Activated naive CD8-positive, alpha-beta T cell treated with anti-CD3 and anti-CD28 coated beads, Interleukin-2, amount 10 ng/mL, durations not matched to agents 7 days and 5 days (primary cell): ENCODE measurements around the gene FAM184B. TPM values are rescaled to one million over a fixed set of nuclear protein-coding genes. Genes with fewer than 3 reads are reported as not detected.
"Not testable (repeated sequence)": the region's sequence is repeated elsewhere in the genome, so short reads cannot be mapped to it uniquely, and the experiment has no call there.

ENCODE experiments used
- ATAC-seq: fragments of 150-1000 bp; cut with Tn5 transposase; one replicate; pipeline ENCODE4 v1.10.0; 2021; ENCODE audit warnings: low read depth, moderate library complexity
- POLR2A ChIA-PET: fragments of 350-600 bp; sonication (Branson Sonifier 250); formaldehyde crosslinking; loops from one replicate; lab custom pipeline; 2021; ENCODE audit warnings: antibody characterized with exemption; lab: Charles Lee
- DNase-seq: peaks from one replicate; pipeline ENCODE4 v3.0.0; 2021
- H3K27ac Mint-ChIP-seq: one replicate; pipeline ENCODE4 v1.8.0; 2022; ENCODE audit warnings: mild to moderate bottlenecking, mixed read lengths
- H3K27me3 Mint-ChIP-seq: one replicate; pipeline ENCODE4 v1.8.0; 2022; ENCODE audit warnings: mild to moderate bottlenecking, moderate library complexity, mixed read lengths
- H3K36me3 Mint-ChIP-seq: one replicate; pipeline ENCODE4 v1.8.0; 2021; ENCODE audit warnings: mild to moderate bottlenecking, mixed read lengths
- H3K4me1 Mint-ChIP-seq: one replicate; pipeline ENCODE4 v1.8.0; 2021; ENCODE audit warnings: mixed read lengths
- H3K4me3 Mint-ChIP-seq: one replicate; pipeline ENCODE4 v1.8.0; 2022; ENCODE audit warnings: mild to moderate bottlenecking, moderate library complexity, mixed read lengths
- H3K9me3 Mint-ChIP-seq: one replicate; pipeline ENCODE4 v1.8.0; 2021; ENCODE audit warnings: mixed read lengths
- total RNA-seq, 2 experiments: library from RNA; stranded (reverse); gene quantifications; one replicate each; pipeline ENCODE4 v1.2.3, GENCODE V29; 2021

FAM184B gene
- total RNA-seq, 2 experiments from 2014 or later, result not detected

DNA sequence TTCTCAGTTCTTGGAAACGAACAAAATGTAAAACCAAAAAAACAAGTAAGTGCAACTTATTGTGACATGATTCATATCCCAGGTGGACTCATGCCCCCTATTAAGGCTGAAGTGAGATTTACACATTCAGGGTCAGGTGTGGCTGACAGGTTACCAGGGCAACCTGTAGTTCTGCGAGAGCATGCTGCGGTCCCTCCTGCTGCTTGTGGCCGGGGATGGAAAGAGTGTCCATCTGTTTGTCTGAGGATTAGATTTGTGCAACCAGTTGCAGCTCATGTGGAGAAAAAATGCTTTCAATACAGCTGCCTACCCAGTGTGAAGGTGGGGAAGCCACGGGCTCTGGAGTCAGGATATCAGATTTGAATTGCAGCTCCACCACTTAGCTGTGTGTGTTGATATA lies 78.8 kb downstream of the FAM184B start:
- peaks cover 1% of the 10 kb centered on the region for H3K9me3 Mint-ChIP-seq
- H3K4me1 Mint-ChIP-seq, result no peaks in the 10 kb centered on the region
- ATAC-seq (no peak), DNase-seq (no peak)
- H3K27ac Mint-ChIP-seq, result no peak overlapping the region
- no peak overlapping the region for H3K4me3 Mint-ChIP-seq
- peaks cover 5% of the 10 kb centered on the region for H3K27me3 Mint-ChIP-seq
- no peaks in the 10 kb centered on the region for H3K36me3 Mint-ChIP-seq
- POLR2A ChIA-PET, result no interaction called here

DNA sequence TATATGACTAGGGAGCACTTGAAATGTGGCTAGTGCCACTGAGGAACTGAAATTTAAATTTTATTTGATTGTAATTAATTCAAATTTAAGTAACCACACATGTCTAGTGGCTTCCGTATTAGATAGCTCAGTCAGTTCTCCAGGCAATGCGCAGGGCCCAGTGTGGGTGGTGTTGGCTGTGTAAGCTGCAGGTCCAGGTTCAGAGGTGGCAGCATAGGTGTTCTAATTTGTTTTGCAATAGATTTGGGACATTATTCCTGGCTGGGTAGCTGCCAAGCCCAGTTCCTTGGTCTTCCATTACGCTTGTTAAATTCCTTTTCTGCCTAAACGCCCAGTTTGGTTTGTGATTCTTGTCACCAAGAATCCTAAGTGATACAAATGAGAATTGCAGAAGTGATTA lies 79.5 kb downstream of the FAM184B start:
- Mint-ChIP-seq H3K4me3 (no peak overlapping the region), H3K27ac (no peak overlapping the region), H3K36me3 (peaks cover 1% of the 10 kb centered on the region), H3K9me3 (peaks cover 1% of the 10 kb centered on the region), H3K27me3 (peaks cover 8% of the 10 kb centered on the region), H3K4me1 (no peaks in the 10 kb centered on the region)
- no peak for DNase-seq
- POLR2A ChIA-PET, result no interaction called here
- no peak for ATAC-seq

DNA sequence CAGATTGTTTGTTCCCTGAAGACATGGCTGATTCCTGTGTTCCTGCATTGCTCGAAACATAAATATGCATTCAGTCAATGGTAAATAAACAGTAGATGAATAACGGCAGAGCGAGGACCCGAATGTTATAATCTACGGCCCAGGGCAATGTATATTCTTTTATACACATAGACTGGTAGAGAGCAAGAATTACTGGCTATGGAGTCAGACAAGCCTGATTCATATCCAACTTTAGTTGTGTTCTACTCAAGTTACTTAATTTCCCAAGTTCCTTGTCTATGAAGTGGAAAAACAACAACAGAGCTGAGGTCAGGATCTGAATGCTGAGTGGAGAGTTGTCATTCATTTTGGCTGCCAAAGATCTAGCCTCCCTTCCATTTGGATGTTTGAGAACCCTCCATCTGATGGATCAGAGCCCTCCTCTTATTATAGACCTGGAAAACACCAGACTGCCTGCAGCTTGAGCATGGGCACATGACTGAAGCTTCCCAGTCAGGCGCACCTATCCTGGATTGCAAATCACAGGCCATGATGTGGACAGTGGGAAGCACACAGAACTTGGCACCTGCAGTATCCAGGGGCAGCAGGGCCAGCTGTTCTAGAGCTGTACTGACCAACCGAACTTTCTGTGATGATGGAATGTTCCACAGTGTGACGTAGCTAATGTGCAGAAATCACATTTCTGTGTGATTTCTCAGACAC lies 80.1 kb downstream of the FAM184B start:
- H3K4me1 Mint-ChIP-seq, result no peaks in the 10 kb centered on the region
- no peak for ATAC-seq
- no peak overlapping the region for H3K27ac Mint-ChIP-seq
- peaks cover 1% of the 10 kb centered on the region for H3K36me3 Mint-ChIP-seq
- peaks cover 1% of the 10 kb centered on the region for H3K9me3 Mint-ChIP-seq
- POLR2A ChIA-PET, result no interaction called here
- H3K27me3 Mint-ChIP-seq, result peaks cover 8% of the 10 kb centered on the region
- DNase-seq, result no peak
- no peak overlapping the region for H3K4me3 Mint-ChIP-seq

DNA sequence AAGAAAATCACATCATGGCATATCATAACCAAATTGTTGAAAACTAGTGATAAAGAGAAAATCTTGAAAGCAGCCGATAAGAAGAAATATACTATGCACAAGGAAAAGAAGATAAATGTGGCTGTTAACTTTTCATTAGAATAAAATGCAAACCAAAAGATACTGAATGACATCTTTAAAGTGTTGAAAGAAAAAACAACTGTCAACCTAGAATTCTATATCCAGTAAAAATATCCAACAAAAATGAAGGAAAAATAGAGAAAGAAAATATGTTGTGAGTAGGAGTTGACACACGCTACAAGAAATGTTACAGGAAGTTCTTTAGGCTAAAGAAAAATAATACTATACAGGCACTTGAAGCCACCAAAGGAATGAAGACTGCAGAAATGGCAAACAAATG lies 82.0 kb downstream of the FAM184B start:
- ATAC-seq (no peak), DNase-seq (no peak)
- Mint-ChIP-seq H3K9me3 (peaks cover 1% of the 10 kb centered on the region), H3K27me3 (peaks cover 10% of the 10 kb centered on the region), H3K4me3 (no peak overlapping the region), H3K4me1 (no peaks in the 10 kb centered on the region), H3K36me3 (peaks cover 1% of the 10 kb centered on the region), H3K27ac (no peak overlapping the region)
- POLR2A ChIA-PET, result no interaction called here

DNA sequence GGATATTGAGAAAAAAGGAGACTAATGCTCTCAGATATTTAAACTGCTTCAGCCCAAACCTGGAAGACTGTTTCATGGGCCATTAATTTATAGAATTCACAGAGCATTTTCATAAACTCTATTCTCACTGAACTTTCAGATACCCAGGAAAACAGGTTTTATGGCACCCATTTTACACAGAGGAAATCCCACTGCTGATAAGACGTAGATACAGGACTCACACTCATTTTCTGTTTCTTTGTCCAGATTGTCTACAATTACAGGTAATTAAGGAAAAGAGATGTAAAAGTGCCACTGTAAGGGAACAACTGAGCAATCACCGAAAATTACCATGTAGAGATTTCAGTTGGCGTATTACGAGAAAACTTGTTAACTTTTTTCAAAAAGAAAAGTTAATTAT lies 83.3 kb downstream of the FAM184B start:
- no peak for ATAC-seq
- H3K9me3 Mint-ChIP-seq, result peaks cover 1% of the 10 kb centered on the region
- peaks cover 10% of the 10 kb centered on the region for H3K27me3 Mint-ChIP-seq
- H3K4me1 Mint-ChIP-seq, result no peaks in the 10 kb centered on the region
- peaks cover 1% of the 10 kb centered on the region for H3K36me3 Mint-ChIP-seq
- no peak overlapping the region for H3K4me3 Mint-ChIP-seq
- POLR2A ChIA-PET, result no interaction called here
- no peak for DNase-seq
- H3K27ac Mint-ChIP-seq, result no peak overlapping the region

DNA sequence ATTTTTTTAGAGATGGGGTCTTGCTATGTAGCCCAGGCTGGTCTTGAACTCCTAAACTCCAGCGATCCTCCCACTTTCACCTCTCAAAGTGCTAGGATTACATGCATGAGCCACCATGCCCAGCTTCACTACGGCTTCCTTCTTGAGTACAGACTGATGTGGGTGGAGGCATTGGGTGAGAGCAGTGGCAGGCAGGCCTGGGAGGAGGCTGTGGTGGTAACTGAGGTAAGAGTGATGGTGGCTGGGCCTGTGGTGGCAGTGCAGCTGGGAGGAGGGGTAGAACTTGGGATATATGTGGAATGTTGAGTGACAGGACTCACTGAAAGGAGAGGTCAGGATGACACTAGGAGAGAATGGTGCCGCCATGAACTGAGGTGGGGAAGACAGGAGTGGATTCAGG lies 86.1 kb downstream of the FAM184B start:
- DNase-seq (no peak), ATAC-seq (no peak)
- POLR2A ChIA-PET, result no interaction called here
- Mint-ChIP-seq H3K27ac (no peak overlapping the region), H3K9me3 (peaks cover 1% of the 10 kb centered on the region), H3K27me3 (peaks cover 10% of the 10 kb centered on the region), H3K36me3 (peaks cover 1% of the 10 kb centered on the region), H3K4me1 (no peaks in the 10 kb centered on the region), H3K4me3 (no peak overlapping the region)

DNA sequence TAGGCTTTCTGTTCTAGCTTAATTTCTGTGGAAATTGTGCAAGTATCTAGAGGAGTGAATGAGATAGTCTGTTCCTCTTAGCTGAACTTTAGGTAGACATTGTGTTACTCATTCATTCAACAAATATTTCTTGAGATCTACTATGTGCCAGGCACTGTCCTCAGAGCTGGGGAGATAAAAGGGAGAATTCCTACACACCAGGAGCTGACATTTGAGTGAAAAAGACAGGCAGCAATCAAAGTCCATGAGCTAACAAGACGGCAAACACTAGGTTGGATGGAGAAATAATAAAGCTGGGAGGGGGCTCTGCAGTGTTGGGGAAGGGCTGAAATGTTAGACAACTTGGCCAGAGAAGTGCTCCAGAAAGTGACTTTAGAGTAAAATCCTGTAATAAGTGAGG lies 86.9 kb downstream of the FAM184B start:
- ATAC-seq, result no peak
- peaks cover 1% of the 10 kb centered on the region for H3K36me3 Mint-ChIP-seq
- H3K4me1 Mint-ChIP-seq, result no peaks in the 10 kb centered on the region
- no peak overlapping the region for H3K27ac Mint-ChIP-seq
- DNase-seq, result no peak
- POLR2A ChIA-PET, result no interaction called here
- peaks cover 10% of the 10 kb centered on the region for H3K27me3 Mint-ChIP-seq
- no peak overlapping the region for H3K4me3 Mint-ChIP-seq
- peaks cover 1% of the 10 kb centered on the region for H3K9me3 Mint-ChIP-seq

DNA sequence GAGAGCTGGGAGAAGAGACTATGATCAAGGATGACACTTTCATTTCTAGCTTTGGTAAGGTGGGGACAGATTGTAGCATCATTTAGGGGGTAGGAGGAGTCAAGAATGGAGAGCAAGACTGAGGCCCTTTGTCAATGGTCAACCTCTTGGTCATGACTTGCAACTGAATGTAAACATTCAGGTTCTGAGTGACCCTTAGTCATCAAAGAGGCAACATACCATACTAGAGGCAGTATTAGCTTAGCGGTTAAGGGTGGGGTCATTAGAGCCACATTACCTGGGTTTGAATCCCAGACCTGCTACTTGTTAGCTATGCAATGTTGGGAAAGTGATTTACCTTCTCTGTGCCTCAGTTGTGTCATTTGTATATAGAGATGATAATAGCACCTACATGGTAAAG lies 90.5 kb downstream of the FAM184B start:
- Mint-ChIP-seq H3K4me3 (no peak overlapping the region), H3K27me3 (no peaks in the 10 kb centered on the region), H3K27ac (no peak overlapping the region), H3K4me1 (no peaks in the 10 kb centered on the region), H3K9me3 (no peaks in the 10 kb centered on the region), H3K36me3 (no peaks in the 10 kb centered on the region)
- DNase-seq, result no peak
- POLR2A ChIA-PET, result no interaction called here
- no peak for ATAC-seq

DNA sequence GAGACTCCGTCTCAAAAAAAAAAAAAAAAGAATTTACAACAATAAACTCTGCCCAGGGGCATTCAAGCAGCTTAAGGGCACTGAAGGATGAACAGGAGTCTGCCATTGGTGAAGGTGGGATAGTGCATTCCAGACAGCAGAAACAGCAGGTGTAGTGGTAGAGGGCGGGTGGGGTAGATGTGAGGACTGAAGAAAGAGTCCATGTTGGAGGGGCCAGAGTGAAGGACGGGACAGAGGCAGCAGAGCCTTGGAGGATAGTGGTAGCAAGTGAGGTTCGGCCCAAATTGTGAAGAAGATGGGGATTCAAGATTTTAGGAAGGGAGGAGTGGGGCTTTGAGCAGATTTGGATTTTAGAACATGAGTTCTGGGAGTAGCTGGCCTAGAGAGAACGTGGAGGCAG lies 91.3 kb downstream of the FAM184B start:
- no peak for DNase-seq
- Mint-ChIP-seq H3K27me3 (no peaks in the 10 kb centered on the region), H3K4me1 (no peaks in the 10 kb centered on the region), H3K36me3 (no peaks in the 10 kb centered on the region), H3K27ac (no peak overlapping the region), H3K9me3 (no peaks in the 10 kb centered on the region), H3K4me3 (no peak overlapping the region)
- no peak for ATAC-seq
- POLR2A ChIA-PET, result no interaction called here

DNA sequence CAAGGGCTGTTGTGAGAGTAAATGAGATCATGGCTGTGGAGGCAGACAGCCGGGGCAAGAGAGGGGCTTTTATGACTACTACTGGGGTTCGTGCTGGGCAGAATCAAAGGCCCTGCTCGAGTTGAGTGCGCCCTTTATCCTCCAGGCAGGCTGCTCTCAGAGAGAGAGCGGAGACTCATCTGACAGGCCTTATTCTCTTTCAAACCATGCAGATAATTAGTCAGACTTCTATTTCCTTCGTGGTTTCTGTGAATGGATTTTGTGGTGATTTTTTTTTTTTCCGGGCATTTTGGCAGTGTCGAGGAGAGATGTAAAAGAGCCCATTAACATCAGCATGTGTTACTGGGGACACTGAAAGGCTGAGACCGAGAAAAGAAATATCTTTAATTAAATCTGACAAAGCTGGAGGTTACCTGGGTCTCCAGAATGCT lies 93.4 kb downstream of the FAM184B start:
- H3K27ac Mint-ChIP-seq, result no peak overlapping the region
- DNase-seq, result no peak
- ATAC-seq, result no peak
- no peaks in the 10 kb centered on the region for H3K36me3 Mint-ChIP-seq
- H3K4me1 Mint-ChIP-seq, result no peaks in the 10 kb centered on the region
- POLR2A ChIA-PET, result no interaction called here
- H3K27me3 Mint-ChIP-seq, result no peaks in the 10 kb centered on the region
- H3K4me3 Mint-ChIP-seq, result no peak overlapping the region
- no peaks in the 10 kb centered on the region for H3K9me3 Mint-ChIP-seq

DNA sequence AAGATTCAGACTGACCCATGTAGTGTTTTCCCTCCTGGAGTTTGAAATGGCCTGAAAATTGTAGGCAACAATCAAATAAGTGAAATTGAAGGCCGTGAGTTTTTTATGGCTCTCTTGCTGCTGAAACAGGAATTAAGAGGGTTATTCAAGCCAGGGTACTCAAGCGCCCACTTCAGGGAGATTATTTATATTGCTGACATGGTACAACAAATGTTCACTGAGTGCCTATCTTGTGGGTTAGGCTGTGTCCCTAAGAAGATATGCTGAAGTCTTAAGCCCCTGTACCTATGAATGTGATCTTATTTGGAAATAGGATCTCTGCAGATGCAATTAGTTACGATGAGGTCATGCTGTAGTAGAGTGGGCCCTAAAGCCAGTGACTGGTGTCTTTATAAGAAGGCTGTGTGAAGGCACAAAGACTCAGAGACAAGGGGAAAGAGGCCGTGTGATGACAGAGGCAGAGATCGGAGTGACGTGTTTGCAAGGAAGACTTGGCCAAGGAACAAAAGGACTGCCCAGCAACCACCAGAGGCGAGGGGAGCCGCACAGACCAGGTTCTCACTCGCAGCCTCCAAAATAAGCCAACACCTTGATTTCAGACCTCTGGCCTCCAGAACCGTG lies 94.1 kb downstream of the FAM184B start:
- no peak for ATAC-seq
- Mint-ChIP-seq H3K4me3 (no peak overlapping the region), H3K27me3 (no peaks in the 10 kb centered on the region), H3K9me3 (no peaks in the 10 kb centered on the region), H3K4me1 (no peaks in the 10 kb centered on the region), H3K27ac (no peak overlapping the region), H3K36me3 (no peaks in the 10 kb centered on the region)
- DNase-seq, result no peak
- POLR2A ChIA-PET, result no interaction called here

DNA sequence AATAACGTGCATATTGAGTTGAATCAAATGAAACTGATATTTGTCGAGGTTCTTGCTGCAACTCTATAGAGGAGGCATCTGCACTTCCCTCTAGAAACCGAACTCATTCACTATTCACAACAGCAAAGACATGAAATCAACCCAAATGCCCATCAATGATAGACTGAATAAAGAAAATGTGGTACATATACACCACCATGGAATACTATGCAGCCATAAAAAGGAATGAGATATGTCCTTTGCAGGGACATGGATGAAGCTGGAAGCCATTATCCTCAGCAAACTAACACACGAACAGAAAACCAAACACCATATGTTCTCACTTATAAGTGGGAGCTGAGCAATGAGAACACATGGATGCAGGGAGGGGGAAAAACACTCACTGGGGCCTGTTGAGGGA lies 96.8 kb downstream of the FAM184B start:
- H3K4me3 Mint-ChIP-seq, POLR2A ChIA-PET, H3K27ac Mint-ChIP-seq, ATAC-seq, H3K36me3 Mint-ChIP-seq, H3K27me3 Mint-ChIP-seq, H3K9me3 Mint-ChIP-seq, H3K4me1 Mint-ChIP-seq, DNase-seq: not testable (repeated sequence)

DNA sequence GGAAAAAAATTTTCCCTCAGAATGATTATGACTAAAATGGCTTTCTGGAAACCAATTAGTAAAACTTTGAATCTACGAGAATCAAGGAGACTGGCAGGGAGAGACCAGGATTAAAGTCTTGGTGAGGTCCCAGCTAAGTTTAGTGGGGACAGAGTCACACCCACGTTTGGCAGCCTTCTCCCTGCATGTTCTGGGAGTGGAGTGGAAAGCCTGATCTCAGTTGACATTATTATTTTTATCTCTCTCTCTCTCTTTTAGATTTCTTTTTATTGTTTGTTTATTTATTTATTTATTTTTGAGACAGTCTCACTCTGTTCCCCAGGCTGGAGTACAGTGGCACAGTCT lies 99.2 kb downstream of the FAM184B start:
- no peak for DNase-seq
- Mint-ChIP-seq H3K27ac (no peak overlapping the region), H3K4me3 (no peak overlapping the region), H3K27me3 (peaks cover 3% of the 10 kb centered on the region), H3K4me1 (no peaks in the 10 kb centered on the region), H3K36me3 (no peaks in the 10 kb centered on the region), H3K9me3 (no peaks in the 10 kb centered on the region)
- POLR2A ChIA-PET, result no interaction called here
- no peak for ATAC-seq

DNA sequence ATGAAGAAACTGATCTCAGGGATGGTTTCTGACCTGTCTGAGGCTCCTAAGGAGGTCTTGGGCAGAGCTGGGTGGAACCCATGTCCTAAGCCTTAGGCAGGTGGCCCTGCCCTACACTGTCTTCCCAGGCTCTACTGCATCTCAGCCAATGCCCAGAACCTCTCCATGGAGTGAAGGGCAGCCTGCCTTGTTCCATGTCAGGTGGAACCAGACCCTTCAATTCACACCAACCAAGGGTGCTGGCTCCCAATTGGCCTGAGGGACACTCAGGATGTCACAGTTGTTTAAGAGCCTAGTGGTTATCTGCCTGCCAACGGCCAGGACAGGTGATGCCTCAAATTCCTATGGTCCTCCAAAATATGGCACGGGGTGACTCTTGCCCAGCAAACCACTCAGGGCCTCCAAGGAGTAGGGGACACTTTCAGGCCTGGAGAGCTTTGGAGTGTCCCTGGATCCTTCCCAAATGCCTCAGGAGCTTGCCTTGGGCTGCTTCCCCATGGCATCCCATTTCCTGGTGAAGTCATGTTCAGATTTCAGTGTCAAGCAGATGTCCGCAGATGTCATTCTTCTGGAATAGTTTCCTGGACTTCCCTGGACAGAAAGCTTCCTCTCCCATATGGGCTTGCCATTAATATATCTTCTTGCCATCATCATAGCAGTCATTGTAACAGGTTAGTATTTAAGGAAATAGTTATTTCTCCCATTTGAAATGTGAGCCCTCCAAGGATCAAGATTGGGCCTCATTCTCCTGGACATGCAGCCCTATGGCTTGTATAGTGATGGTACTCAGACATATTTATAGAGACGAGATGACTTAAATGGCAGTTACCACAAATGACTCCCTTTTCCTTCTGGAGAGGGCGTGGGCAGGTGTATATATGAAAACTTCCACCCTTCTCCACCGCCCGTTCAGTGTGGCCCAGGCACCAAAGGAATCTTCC lies 99.9 kb downstream of the FAM184B start:
- DNase-seq (no peak), ATAC-seq (no peak)
- no peaks in the 10 kb centered on the region for H3K4me1 Mint-ChIP-seq
- no peak overlapping the region for H3K4me3 Mint-ChIP-seq
- no peaks in the 10 kb centered on the region for H3K36me3 Mint-ChIP-seq
- POLR2A ChIA-PET, result no interaction called here
- no peak overlapping the region for H3K27ac Mint-ChIP-seq
- H3K27me3 Mint-ChIP-seq, result peaks cover 5% of the 10 kb centered on the region
- H3K9me3 Mint-ChIP-seq, result no peaks in the 10 kb centered on the region
